ENCODE data around the gene PTPRJ. TPM values are rescaled to one million over a fixed set of nuclear protein-coding genes. Genes with fewer than 3 reads are reported as not detected.
A peak's percentile ranks its signal among the peaks of the same experiment; 100 is the strongest.

PTPRJ gene
- total and polyA plus RNA-seq, 3 donors from 2014 or later: 4.3 to 8.2 (median 6.6) TPM

DNA sequence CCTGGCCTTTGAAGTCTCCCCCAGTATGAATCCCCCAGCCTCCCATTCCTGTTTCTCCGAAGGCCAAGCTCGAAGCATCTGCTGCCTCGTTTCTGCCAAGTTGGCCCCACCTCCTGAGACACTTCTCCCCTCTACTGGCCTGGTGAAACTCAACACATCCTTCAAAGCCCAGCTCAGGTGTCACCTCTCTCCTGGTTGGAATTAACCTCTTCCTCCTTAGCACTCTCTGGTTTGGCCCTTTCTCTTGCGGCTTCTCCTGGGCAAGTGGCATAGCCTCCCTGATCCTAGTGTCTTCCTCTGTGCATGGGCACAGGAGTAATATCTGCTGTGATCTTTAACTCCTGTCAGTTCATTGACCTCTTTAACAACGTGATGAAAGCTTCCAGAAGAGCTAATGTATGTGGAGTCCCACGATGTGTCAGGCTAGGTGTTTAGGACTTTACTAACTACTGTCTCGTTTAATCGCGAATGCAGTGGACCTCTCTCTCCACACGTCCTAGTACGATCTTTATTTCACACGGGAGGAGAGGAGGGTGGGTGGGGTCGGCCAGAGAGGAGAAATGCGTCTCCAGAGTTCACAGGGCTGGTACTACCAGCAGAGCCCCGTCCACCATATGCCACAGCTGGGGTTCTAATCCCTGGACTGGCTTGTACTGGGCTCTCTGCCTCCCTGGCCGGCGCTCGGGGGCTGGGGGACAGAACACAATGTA, 826 bp upstream of the PTPRJ start:
- H3K9me3 ChIP-seq: no peaks in the 10 kb centered on the region
- no peak for TF ChIP-seq POLR2A (IDR thresholded peaks at IDR 0.05)
- TF ChIP-seq, protein P1, sequence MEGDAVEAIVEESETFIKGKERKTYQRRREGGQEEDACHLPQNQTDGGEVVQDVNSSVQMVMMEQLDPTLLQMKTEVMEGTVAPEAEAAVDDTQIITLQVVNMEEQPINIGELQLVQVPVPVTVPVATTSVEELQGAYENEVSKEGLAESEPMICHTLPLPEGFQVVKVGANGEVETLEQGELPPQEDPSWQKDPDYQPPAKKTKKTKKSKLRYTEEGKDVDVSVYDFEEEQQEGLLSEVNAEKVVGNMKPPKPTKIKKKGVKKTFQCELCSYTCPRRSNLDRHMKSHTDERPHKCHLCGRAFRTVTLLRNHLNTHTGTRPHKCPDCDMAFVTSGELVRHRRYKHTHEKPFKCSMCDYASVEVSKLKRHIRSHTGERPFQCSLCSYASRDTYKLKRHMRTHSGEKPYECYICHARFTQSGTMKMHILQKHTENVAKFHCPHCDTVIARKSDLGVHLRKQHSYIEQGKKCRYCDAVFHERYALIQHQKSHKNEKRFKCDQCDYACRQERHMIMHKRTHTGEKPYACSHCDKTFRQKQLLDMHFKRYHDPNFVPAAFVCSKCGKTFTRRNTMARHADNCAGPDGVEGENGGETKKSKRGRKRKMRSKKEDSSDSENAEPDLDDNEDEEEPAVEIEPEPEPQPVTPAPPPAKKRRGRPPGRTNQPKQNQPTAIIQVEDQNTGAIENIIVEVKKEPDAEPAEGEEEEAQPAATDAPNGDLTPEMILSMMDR (IDR thresholded peaks at IDR 0.05): no peak
- no peaks in the 10 kb centered on the region for H3K27me3 ChIP-seq
- no peaks in the 10 kb centered on the region for H3K36me3 ChIP-seq (ENCODE audit: low read depth, missing control alignments)
- peak overlapping the region in 1 of 2 donors; percentile 24 for H3K27ac ChIP-seq
- intact Hi-C loops (cut with DNase I; ENCODE audit: low total_unique reads): no loop called here
- peaks cover 1% of the 10 kb centered on the region for H3K4me1 ChIP-seq
- WGBS, 2 donors: 26% methylated on average over 15 to 18 of the region's 18 CpGs
- H3K4me3 ChIP-seq: peak overlapping the region; percentile 51 to 63
- DNase-seq: no peak

DNA sequence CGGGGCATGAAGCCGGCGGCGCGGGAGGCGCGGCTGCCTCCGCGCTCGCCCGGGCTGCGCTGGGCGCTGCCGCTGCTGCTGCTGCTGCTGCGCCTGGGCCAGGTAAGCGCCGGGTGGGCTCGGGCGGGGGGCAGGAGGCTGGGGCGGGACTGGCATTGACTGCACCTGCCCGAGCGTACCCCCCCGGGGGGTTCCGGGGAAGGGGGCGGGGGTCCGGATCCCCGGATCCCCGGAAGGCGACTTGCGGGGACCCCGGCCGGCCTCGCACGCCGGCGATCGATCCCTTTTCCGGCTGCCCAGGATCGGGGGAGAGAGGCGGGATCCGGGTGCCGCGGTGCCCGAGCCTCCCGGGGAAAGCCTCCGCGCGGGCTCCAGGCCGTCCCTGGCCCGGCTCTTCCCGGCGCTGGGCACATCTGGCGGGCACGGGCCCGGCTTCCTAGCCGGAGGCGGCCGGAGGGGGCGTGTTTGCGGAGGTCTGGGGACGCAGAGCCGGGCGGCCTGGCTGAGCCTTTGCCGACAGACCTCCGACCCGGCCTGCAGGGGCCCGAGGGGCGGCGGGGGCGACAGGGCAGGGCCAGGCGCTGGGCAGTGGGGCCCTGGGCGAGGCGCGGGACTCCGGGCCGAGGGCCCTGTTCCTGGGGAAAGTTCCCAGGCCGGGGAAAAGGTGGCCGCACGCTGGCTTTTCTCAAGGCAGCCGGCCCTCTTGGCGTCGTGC, 705 bp downstream of the PTPRJ start:
- intact Hi-C loops (cut with DNase I; ENCODE audit: low total_unique reads): no loop called here
- 1 to 3% methylated on average over 12 to 43 of the region's 82 CpGs for WGBS, 2 donors

DNA sequence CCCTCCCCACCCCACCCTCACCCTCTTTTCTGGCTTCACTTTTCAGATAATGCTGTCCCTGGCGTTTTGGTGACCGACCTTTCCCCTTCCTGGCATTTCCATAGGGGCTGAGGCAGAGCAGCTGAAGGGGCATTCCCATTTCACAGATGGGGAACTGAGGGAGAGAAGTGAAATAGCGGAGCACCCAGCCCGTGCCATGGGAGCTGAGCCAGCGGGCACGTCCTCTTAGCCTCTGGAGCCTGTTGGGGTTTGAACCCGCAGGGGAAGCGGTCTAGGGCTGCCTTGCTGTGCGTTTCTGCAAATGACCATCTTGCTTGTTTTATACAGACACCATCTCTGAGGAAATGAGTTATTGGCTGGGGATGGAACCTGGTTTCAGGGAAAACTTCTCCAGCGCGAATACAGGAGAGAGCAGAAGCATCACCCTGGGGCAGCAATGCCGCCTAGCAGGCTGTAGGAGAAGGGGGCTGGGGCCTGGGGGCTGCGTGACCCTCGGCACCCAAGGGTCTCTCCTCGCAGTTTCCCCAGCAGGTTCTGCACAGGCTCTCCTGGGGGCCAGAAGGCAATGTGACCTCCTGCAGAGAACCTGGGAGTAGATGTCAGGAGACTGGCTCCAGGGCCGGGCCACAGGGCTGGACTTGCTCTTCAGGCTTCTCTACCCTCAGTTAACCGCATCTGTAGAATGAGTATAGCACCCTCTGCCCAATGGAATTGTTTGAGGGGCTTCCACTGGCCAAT, 1.5 kb downstream of the PTPRJ start:
- peak overlapping the region in 1 of 2 donors; percentile 10 for H3K27ac ChIP-seq
- H3K4me3 ChIP-seq: peak overlapping the region; percentile 63 to 75
- 33 to 43% methylated on average over 17 of the region's 17 CpGs for WGBS, 2 donors
- no peaks in the 10 kb centered on the region for H3K9me3 ChIP-seq
- no peaks in the 10 kb centered on the region for H3K4me1 ChIP-seq
- H3K36me3 ChIP-seq (ENCODE audit: low read depth, missing control alignments): no peaks in the 10 kb centered on the region
- no peaks in the 10 kb centered on the region for H3K27me3 ChIP-seq
- TF ChIP-seq, protein P1 (IDR thresholded peaks at IDR 0.05): no peak
- TF ChIP-seq POLR2A (IDR thresholded peaks at IDR 0.05): no peak
- no peak for DNase-seq
- intact Hi-C loops (cut with DNase I; ENCODE audit: low total_unique reads): no loop called here

More for the DNA sequence above, 705 bp downstream of the PTPRJ start:
- no peaks in the 10 kb centered on the region for H3K4me1 ChIP-seq
- peak overlapping the region in 1 of 2 donors; percentile 59 for H3K27ac ChIP-seq
- H3K9me3 ChIP-seq: no peaks in the 10 kb centered on the region
- no peaks in the 10 kb centered on the region for H3K36me3 ChIP-seq (ENCODE audit: low read depth, missing control alignments)
- peak overlapping the region; percentile 63 to 75 for H3K4me3 ChIP-seq
- H3K27me3 ChIP-seq: no peaks in the 10 kb centered on the region
- DNase-seq: peak; percentile 28
- no peak for TF ChIP-seq POLR2A (IDR thresholded peaks at IDR 0.05)
- TF ChIP-seq, protein P1 (IDR thresholded peaks at IDR 0.05): no peak

DNA sequence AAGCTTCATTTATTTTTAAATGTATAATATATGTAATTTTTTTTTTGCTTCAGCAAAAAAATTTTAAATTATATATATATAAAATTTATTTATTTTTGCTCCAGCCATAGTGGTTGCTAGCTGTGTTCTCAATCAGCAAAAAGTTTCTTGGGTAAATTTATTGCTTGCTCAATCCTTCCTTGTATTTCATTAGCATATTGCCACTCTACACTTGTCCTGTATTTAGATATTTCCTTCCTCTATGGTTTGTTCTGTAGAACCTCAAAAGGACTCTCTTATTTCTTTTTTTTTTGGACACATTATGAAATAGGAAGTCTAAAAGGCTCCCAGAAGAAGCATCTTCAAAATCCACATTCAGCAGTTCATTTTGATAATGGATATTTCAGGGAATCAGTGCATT, 2.3 kb downstream of the PTPRJ start:
- no peaks in the 10 kb centered on the region for H3K27me3 ChIP-seq
- H3K4me3 ChIP-seq: no peak overlapping the region
- no peaks in the 10 kb centered on the region for H3K9me3 ChIP-seq
- DNase-seq: no peak
- H3K4me1 ChIP-seq: no peaks in the 10 kb centered on the region
- TF ChIP-seq POLR2A (IDR thresholded peaks at IDR 0.05): no peak
- TF ChIP-seq, protein P1 (IDR thresholded peaks at IDR 0.05): no peak
- H3K27ac ChIP-seq: no peak overlapping the region
- H3K36me3 ChIP-seq (ENCODE audit: low read depth, missing control alignments): no peaks in the 10 kb centered on the region
- intact Hi-C loops (cut with DNase I; ENCODE audit: low total_unique reads): no loop called here
